HCT116 (cell line): Measurements from ENCODE around the gene MPIG6B. TPM values are rescaled to one million over a fixed set of nuclear protein-coding genes. Genes with fewer than 3 reads are reported as not detected.

Experiments used
- ATAC-seq: fragments of 200-7000 bp; cut with Tn5 transposase; 2 replicates; pipeline ENCODE4 v1.9.1; 2020; ENCODE audit warnings: mild to moderate bottlenecking, moderate library complexity
- BruUV-seq: library from RNA; stranded (reverse); fragments of 400-500 nt; replicated peaks from 2 replicates; lab custom pipeline; 2021; lab: Mats Ljungman, UMichigan
- CTCF ChIA-PET: fragments of 300-600 bp; sonication (Branson Sonifier 250); formaldehyde crosslinking; loops from one replicate; lab custom pipeline; 2021; ENCODE audit warnings: antibody characterized with exemption; lab: Charles Lee
- POLR2A ChIA-PET: fragments of 300-600, 350-600 bp; sonication (Branson Sonifier 250); formaldehyde crosslinking; loops from one replicate; lab custom pipeline; 2021; ENCODE audit warnings: antibody characterized with exemption; lab: Charles Lee
- RAD21 ChIA-PET, 2 experiments: fragments of 300-600 bp; sonication (Branson Sonifier 250); formaldehyde crosslinking; loops; one replicate each; lab custom pipeline; 2023; ENCODE audit warnings: low total read pairs in 2 of 2; ENCODE audit not compliant: uncharacterized antibody in 2 of 2, unreplicated experiment in 2 of 2, low non-redundant PET in 1 of 2; lab: Charles Lee
- DNase-seq: peaks from one replicate; pipeline ENCODE4 v3.0.0-alpha.2; 2010; ENCODE audit warnings: low read depth, low spot score
- H2AFZ ChIP-seq: fragments of 200-600 bp; shearing (Covaris generic), sonication (generic); 2 replicates; pipeline ENCODE4 v1.6.1; 2017; ENCODE audit warnings: low read depth, mixed run types, mixed read lengths, antibody characterized with exemption, low read length; ENCODE audit not compliant: poor library complexity, severe bottlenecking
- H3K27ac ChIP-seq: 2 replicates; pipeline ENCODE4 v1.5.1; 2012; ENCODE audit warnings: low read depth, low read length
- H3K27me3 ChIP-seq: fragments of 200-600 bp; sonication (generic); 2 replicates; pipeline ENCODE4 v1.6.1; 2016; ENCODE audit warnings: mixed run types, low read length, mixed read lengths; ENCODE audit not compliant: insufficient read depth
- H3K36me3 ChIP-seq, 2 experiments: fragments of 200-500 bp in 1 of 2; fragments of 200-600 bp in 1 of 2; sonication (Bioruptor generic) in 1 of 2; sonication (generic) in 1 of 2; 2 replicates each; pipeline versions ENCODE4 v1.5.1 to v1.6.1; 2014 to 2016; ENCODE audit warnings: low read length in 2 of 2, inconsistent platforms in 1 of 2, mixed read lengths in 1 of 2, mixed run types in 1 of 2; ENCODE audit not compliant: insufficient read depth in 2 of 2, control insufficient read depth in 1 of 2
- H3K4me1 ChIP-seq, 2 experiments: fragments of 200-600 bp in 1 of 2; sonication (generic) in 1 of 2; 2 replicates each; pipeline versions ENCODE4 v1.5.1 to v1.6.1; 2012 to 2017; ENCODE audit warnings: low read length in 2 of 2, inconsistent platforms in 1 of 2, mild to moderate bottlenecking in 1 of 2, mixed read lengths in 1 of 2, mixed run types in 1 of 2, moderate library complexity in 1 of 2; ENCODE audit not compliant: insufficient read depth in 2 of 2, control insufficient read depth in 1 of 2
- H3K4me2 ChIP-seq: fragments of 200-600 bp; sonication (generic); 2 replicates; pipeline ENCODE4 v1.6.1; 2017; ENCODE audit warnings: mixed run types, low read length, mixed read lengths
- H3K4me3 ChIP-seq, 2 experiments: fragments of 200-600 bp in 1 of 2; sonication (generic) in 1 of 2; replicated peaks in 1 of 2; 2 replicates each; pipeline ENCODE4 v1.5.1; 2011 to 2016; ENCODE audit warnings: low read length in 2 of 2, control low read depth in 1 of 2, low read depth in 1 of 2, mild to moderate bottlenecking in 1 of 2, mixed read lengths in 1 of 2, mixed run types in 1 of 2
- H3K79me2 ChIP-seq: fragments of 200-600 bp; sonication (generic); 2 replicates; pipeline ENCODE4 v1.6.1; 2017; ENCODE audit warnings: mild to moderate bottlenecking, mixed run types, low read length, moderate library complexity, mixed read lengths; ENCODE audit not compliant: insufficient read depth
- H3K9ac ChIP-seq: fragments of 200-600 bp; sonication (generic); 2 replicates; pipeline ENCODE4 v1.6.1; 2016; ENCODE audit warnings: low read length, mixed read lengths
- H3K9me2 ChIP-seq: fragments of 200-600 bp; sonication (generic), shearing (Covaris generic); 2 replicates; pipeline ENCODE4 v1.6.1; 2017; ENCODE audit warnings: mixed run types, mild to moderate bottlenecking, moderate library complexity; ENCODE audit not compliant: insufficient read depth
- H3K9me3 ChIP-seq, 2 experiments: fragments of 200-500 bp in 1 of 2; fragments of 200-600 bp in 1 of 2; sonication (Bioruptor generic) in 1 of 2; sonication (generic) in 1 of 2; 2 replicates each; pipeline ENCODE4 v1.6.1; 2014 to 2017; ENCODE audit warnings: low read length in 2 of 2, mixed read lengths in 2 of 2, inconsistent platforms in 1 of 2, low read depth in 1 of 2, mild to moderate bottlenecking in 1 of 2, mixed run types in 1 of 2, moderate library complexity in 1 of 2; ENCODE audit not compliant: control insufficient read depth in 1 of 2, insufficient read depth in 1 of 2
- H4K20me1 ChIP-seq: fragments of 200-600 bp; sonication (generic), shearing (Covaris generic); 2 replicates; pipeline ENCODE4 v1.6.1; 2017; ENCODE audit warnings: mixed run types, mild to moderate bottlenecking, moderate library complexity; ENCODE audit not compliant: insufficient read depth
- CEBPB ChIP-seq: IDR thresholded peaks from 2 replicates; pipeline ENCODE4 v1.6.1; 2012; ENCODE audit warnings: low read depth
- CTCF ChIP-seq, 3 experiments: fragments of 200-600 bp in 1 of 3; sonication (generic) in 1 of 3; IDR thresholded peaks in 2 of 3; conservative IDR thresholded peaks in 1 of 3; 2 replicates each; pipeline ENCODE4 v1.5.1; 2012 to 2017; ENCODE audit warnings: low read depth in 2 of 3, low read length in 2 of 3, antibody characterized with exemption in 1 of 3, borderline replicate concordance in 1 of 3, control low read depth in 1 of 3, mild to moderate bottlenecking in 1 of 3, mixed read lengths in 1 of 3, mixed run types in 1 of 3, moderate library complexity in 1 of 3; ENCODE audit not compliant: insufficient read depth in 1 of 3
- POLR2AphosphoS5 ChIP-seq: IDR thresholded peaks from 2 replicates; pipeline ENCODE4 v1.6.1; 2011; ENCODE audit warnings: mild to moderate bottlenecking, low read depth, low read length, moderate library complexity
- REST ChIP-seq: IDR thresholded peaks from 2 replicates; pipeline ENCODE4 v1.6.1; 2012; ENCODE audit warnings: low read depth
- SIN3A ChIP-seq: IDR thresholded peaks from 2 replicates; pipeline ENCODE4 v1.6.1; 2012; ENCODE audit warnings: low read depth
- SP1 ChIP-seq: IDR thresholded peaks from 2 replicates; pipeline ENCODE4 v1.6.1; 2012; ENCODE audit warnings: low read depth
- YY1 ChIP-seq: IDR thresholded peaks from 2 replicates; pipeline ENCODE4 v1.6.1; 2011; ENCODE audit warnings: low read length, low read depth, moderate library complexity, mild to moderate bottlenecking; ENCODE audit not compliant: insufficient replicate concordance; ENCODE audit errors: extremely low read depth
- ZFX ChIP-seq: fragments of 450-650 bp; IDR thresholded peaks from 2 replicates; pipeline ENCODE4 v1.6.1; 2017
- intact Hi-C: fragments of 100-400 bp; cut with micrococcal nuclease; formaldehyde crosslinking; loops from 2 replicates; pipeline ENCODE4 v1.10.0; 2022
- total RNA-seq: library from RNA; stranded (reverse); gene quantifications from one replicate; pipeline ENCODE4 v1.2.1, GENCODE V29; 2021; ENCODE audit not compliant: unreplicated experiment
- TF ChIP-seq, protein P1 (sequence below): IDR thresholded peaks from 2 replicates; pipeline ENCODE4 v1.6.1; 2011; ENCODE audit warnings: mild to moderate bottlenecking, low read length, moderate library complexity; ENCODE audit not compliant: insufficient replicate concordance; ENCODE audit errors: extremely low read depth

Gene MPIG6B
- total RNA-seq, 1 experiment from 2014 or later: 0.42 TPM

DNA sequence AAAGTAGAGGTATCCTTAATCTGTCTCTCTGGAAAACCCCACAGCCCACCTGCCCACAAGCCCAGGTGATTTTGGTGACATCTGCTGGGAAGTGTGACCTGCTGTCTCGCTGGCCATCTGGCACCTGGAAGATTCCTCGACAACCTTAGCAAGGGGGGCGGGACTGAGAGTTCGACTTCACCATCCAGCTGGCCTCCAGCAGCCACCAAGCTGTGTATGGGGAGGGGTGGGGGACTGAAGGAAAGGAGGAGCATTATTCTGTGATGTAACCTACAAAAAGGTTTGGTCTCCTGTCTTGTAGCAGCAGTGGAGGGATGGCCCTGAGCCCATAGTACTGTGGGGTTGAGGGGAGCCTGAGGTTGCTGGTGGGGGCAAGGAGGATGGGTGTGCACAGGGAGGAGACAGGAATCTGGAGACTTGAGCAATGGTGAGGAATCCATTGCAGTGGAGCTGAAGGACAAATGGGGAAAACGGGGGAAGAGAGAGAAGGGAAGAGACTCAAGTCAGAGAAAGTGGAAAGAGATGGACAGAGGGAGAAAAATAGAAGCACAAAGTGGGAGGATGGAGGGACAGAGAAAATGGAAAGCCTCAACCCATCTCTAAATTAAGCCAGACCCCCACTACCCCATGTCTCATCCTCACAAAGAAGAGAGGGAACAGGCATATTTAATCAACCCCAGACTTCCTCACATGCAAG lies 12.5 kb upstream of the MPIG6B start:
- TF ChIP-seq SP1: no peak
- TF ChIP-seq YY1: no peak
- TF ChIP-seq, protein P1, sequence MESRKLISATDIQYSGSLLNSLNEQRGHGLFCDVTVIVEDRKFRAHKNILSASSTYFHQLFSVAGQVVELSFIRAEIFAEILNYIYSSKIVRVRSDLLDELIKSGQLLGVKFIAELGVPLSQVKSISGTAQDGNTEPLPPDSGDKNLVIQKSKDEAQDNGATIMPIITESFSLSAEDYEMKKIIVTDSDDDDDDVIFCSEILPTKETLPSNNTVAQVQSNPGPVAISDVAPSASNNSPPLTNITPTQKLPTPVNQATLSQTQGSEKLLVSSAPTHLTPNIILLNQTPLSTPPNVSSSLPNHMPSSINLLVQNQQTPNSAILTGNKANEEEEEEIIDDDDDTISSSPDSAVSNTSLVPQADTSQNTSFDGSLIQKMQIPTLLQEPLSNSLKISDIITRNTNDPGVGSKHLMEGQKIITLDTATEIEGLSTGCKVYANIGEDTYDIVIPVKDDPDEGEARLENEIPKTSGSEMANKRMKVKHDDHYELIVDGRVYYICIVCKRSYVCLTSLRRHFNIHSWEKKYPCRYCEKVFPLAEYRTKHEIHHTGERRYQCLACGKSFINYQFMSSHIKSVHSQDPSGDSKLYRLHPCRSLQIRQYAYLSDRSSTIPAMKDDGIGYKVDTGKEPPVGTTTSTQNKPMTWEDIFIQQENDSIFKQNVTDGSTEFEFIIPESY: no peak
- no peaks in the 10 kb centered on the region for H4K20me1 ChIP-seq
- no peak for DNase-seq
- H3K4me1 ChIP-seq: peaks cover 13 to 24% of the 10 kb centered on the region in 2 experiments; a peak in 3 of 4 replicates
- POLR2A ChIA-PET: no interaction called here
- intact Hi-C loops: no loop called here
- H3K4me3 ChIP-seq: no peak overlapping the region
- H3K27ac ChIP-seq: no peak overlapping the region
- no peaks in the 10 kb centered on the region for H3K79me2 ChIP-seq
- no peak for ATAC-seq
- H3K9me2 ChIP-seq: no peaks in the 10 kb centered on the region
- H3K4me2 ChIP-seq: peak overlapping the region; percentile 31; the same call in 1 of the 2 replicates
- RAD21 ChIA-PET: interaction anchor here in 1 of 2 experiments (0.7 kb wide), 1 partner anchor 19 kb away, joined by 3 read pairs; no protein-coding TSS in a partner anchor
- no peaks in the 10 kb centered on the region for H3K36me3 ChIP-seq
- H3K9me3 ChIP-seq: no peaks in the 10 kb centered on the region
- no peak overlapping the region for H3K9ac ChIP-seq
- no peak overlapping the region for H2AFZ ChIP-seq
- no TSS peak for BruUV-seq
- CTCF ChIA-PET: no interaction called here
- H3K27me3 ChIP-seq: no peaks in the 10 kb centered on the region

DNA sequence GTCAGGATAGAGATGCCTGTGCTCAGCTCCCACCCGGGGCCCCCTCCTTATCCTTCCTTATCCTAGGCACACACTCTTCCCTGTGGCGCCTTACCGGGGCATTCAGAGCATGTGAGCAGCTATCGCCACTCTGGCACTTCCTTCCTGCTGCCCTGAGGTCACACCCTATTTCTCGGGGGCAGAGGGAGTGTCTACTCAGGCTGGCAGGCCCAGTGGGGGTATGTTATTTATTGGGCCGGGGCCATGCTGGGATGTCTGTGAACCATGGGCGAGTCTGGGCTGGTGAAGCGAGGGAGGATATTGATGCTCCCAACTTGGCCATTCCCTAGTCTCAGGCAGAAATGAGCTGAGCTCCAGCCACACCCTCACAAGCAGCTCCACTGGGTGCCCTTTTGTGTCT lies 11.9 kb upstream of the MPIG6B start:
- Histone ChIP-seq H3K9ac (no peak overlapping the region), H3K36me3 (no peaks in the 10 kb centered on the region), H3K4me2 (peak overlapping the region; percentile 31; the same call in 1 of the 2 replicates), H3K79me2 (no peaks in the 10 kb centered on the region), H3K27ac (no peak overlapping the region), H4K20me1 (no peaks in the 10 kb centered on the region), H3K27me3 (no peaks in the 10 kb centered on the region), H2AFZ (no peak overlapping the region), H3K9me3 (no peaks in the 10 kb centered on the region), H3K4me3 (no peak overlapping the region), H3K4me1 (peaks cover 13 to 24% of the 10 kb centered on the region in 2 experiments; a peak in 3 of 4 replicates), H3K9me2 (no peaks in the 10 kb centered on the region)
- no TSS peak for BruUV-seq
- POLR2A ChIA-PET: interaction anchor here (0.6 kb wide), 1 partner anchor 1461 kb away, joined by 3 read pairs; no protein-coding TSS in a partner anchor
- intact Hi-C loops: no loop called here
- RAD21 ChIA-PET: interaction anchor here in 1 of 2 experiments (0.7 kb wide), 1 partner anchor 18 kb away, joined by 3 read pairs; no protein-coding TSS in a partner anchor
- DNase-seq (no peak), ATAC-seq (no peak)
- CTCF ChIA-PET: interaction anchor here (1.4 kb wide), 1 partner anchor 58 kb away, joined by 3 read pairs; no protein-coding TSS in a partner anchor
- TF ChIP-seq YY1 (no peak), CEBPB (no peak), SIN3A (no peak), REST (no peak), POLR2AphosphoS5 (no peak), CTCF (IDR thresholded peaks at IDR 0.05 in 2 of 3, conservative IDR thresholded peaks at IDR 0.05 in 1 of 3; ENCODE audit: borderline replicate concordance in 1 of 3, insufficient read depth in 1 of 3, low read depth in 2 of 3, low read length in 2 of 3) (no peak), ZFX (no peak)
